Suppressor macrophage treated with lipopolysaccharide for 1 hour (primary cell): ENCODE measurements around the gene THSD7A.

Experiments used
- DNase-seq, 3 donors: peaks; one replicate each; pipeline ENCODE4 v3.0.0-alpha.2; 2020 to 2022

The THSD7A gene

DNA sequence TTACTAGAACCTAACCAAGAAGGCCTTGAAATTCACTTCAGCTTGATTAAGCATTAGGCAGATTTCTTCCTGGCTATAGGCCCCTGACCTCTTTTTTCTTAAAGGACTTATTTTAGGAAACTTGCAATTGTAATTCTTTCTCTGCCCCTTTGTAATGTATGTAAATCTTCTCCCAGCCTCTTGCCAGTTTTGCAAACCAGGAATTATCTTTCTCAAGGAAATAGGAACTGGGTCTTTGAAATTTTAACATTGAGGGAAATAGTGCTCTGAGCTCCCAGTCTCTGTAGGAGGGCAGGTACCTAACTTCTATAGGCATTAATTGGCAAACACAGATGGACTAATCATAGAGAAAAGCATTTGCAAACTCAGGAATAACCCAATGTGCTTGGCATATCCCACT, 342.7 kb downstream of the THSD7A start:
- DNase-seq: no peak

GRCh38 chr7:11486271-11486670, 345.7 kb downstream of the THSD7A start:
- DNase-seq: no peak

DNA sequence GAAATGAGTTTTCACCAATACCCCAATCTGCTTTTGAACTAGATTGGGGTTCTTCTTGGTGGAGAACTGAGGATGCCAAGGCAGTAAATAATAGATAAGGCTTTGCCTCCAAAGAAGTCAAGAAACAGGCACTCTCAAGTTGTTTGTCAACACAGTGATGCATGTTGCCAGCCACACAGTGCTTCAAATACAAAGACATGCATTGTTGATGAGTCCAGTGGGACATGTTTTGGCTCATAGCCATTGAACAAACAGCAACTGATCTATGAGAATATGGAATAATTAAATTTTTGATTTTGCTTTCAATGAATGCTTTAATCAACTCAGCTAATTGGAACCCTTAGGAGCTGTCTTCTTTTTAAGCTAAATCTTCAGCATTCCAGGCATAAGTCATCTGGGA, 346.4 kb downstream of the THSD7A start:
- no peak for DNase-seq

- DNase-seq: peak in 1 of 3 donors; percentile 10
Measured at GRCh38 chr7:11480143-11480542, 351.9 kb downstream of the THSD7A start.

GRCh38 chr7:11478882-11479281, 353.1 kb downstream of the THSD7A start:
- DNase-seq: peak in 1 of 3 donors; percentile 32

DNA sequence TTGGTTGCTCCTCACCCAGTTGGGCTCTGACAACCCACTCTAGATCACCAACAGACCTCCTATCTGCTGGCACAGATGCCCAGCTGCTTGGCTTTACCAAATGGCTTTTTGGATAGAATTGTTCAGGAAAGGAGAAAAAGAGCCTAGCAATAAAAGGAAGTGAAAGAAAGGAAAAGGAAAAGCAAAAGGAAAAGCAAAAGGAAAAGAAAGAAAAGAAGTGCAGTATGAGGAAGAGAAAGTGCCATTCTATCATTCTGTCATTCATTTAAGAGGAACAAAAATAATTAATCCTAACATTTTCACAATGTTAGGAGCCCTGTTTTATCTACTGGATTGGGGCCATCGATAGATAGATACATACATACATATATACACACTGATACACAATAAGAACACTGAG, 353.6 kb downstream of the THSD7A start:
- peak; percentile 7 to 33 (median 32) for DNase-seq

DNA sequence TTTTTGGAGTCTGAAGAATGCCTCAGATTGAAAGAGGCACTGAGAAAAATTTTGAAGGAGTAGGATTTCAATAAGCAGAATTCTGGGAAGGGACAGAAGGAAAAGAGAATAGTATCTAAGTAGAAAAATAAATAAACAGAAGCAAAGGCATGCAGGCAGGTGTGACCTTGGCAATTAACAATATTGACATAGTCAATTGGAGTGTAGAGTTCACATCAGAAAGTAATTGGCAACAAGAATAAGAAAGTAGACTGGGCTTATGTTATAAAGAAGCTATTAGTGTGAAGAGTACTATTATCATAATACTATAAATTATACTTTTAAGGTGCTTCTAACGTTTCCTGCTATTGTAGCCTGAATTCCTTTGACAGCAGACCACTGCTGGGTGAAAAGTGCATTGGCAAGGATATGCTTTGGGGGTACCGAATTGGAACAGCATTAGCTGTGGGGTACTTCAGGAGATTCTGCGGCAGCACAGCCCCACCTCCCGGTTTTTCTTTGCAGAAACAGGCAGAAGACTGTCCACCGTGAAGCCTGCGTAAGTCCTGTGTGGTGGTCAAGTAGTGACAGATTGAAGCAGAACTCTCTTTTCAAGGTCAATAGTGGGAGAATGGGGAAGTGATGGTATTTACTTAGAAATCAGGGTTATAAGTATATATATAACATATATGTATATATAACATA, 357.0 kb downstream of the THSD7A start:
- no peak for DNase-seq

GRCh38 chr7:11473807-11474424, 358.1 kb downstream of the THSD7A start:
- no peak for DNase-seq

DNA sequence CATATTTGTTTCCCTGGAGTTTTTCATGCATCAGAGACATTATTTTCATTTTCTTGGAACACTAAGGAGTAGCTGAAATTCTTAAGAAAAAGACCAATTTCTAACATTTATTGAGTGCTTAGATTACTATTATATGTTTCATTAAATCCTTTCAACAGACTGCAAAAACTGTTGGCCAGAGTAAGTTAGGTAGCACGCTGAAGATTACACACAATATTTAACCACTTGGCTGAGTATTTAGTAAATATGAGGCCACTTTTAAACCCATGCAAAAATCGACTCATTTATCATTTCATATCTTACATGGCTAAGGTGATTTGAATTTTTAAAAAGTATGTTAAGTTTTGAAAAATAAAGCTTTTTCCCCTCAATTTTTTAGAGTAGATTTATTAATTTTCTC, 358.8 kb downstream of the THSD7A start:
- no peak for DNase-seq

- DNase-seq: no peak
Measured at GRCh38 chr7:11472646-11473045, 359.4 kb downstream of the THSD7A start.

DNA sequence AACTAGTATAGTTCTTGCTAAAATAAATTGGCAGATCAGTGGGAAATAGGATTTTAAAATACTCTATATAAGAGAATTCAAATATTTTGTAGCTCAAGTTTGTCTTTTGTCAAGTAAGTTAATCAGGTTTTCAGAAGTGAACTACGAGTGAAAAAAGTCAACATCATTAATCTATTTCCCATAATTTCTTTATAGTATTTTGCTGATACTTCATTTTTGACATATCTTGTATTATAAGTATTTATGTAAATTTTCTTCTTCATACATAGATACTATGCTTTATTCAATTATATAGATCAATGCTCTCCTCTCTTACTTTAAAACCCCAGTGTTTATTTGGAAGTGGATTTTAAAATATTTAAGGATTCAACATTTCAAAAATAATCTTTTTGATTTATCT, 360.7 kb downstream of the THSD7A start:
- no peak for DNase-seq

- no peak for DNase-seq
Measured at GRCh38 chr7:11469028-11469745, 362.8 kb downstream of the THSD7A start.

- DNase-seq: no peak
Measured at GRCh38 chr7:11466517-11467105, 365.4 kb downstream of the THSD7A start.

- DNase-seq: no peak
Measured at GRCh38 chr7:11464624-11465023, 367.4 kb downstream of the THSD7A start.

DNA sequence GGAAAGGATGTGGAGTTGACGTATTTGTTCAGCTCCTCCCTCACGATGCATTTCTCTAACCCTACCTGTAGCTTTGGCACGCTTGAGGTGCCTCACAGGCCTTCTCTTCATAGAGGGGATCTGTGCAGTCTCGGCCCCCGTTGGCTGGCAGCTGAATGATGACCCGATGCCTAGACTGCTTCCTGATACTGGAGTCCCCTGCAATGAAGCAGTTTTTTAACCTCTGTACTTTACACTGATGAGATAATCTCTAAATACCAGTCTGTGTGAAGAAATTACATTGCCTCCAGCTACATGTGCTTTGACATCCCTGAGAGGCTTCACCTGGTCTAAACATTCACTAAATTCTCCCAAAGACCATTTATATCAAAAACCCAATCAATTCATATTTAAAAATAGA, 370.1 kb downstream of the THSD7A start:
- no peak for DNase-seq

DNA sequence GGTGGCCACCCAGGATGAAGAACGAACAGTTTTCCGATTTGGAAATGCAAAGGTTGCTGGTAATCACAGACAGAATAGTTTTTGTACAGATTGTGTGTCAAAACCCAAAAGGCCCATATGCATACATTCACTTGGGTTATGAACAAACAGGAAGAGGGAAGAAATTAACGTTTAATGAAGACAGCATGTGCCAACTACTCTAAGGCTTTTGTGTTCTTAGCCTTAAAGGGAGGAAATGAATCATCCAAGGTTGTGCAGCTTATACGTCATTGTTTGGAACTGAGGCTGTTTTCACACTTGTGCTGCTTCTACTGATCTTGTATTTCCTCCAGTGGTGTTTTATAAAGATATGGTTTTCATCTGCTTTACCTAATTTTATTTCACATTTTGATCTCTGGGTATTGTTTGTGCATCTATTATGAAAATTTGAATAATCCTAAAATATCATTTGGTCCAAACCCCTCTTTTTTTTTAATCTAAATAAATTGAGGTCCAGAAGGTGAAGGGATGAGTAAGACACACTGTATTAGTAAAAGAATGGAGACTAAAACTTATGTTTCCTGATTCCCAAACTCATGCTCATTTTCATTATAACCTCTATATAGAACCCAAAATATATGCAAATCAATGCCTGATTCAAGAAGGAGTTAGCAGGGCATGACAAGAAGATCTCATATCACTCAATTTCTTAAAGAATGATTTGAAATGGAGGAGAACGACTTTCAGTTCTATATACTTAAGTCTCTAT, 373.1 kb downstream of the THSD7A start:
- DNase-seq: peak; percentile 38 to 63 (median 58)

DNA sequence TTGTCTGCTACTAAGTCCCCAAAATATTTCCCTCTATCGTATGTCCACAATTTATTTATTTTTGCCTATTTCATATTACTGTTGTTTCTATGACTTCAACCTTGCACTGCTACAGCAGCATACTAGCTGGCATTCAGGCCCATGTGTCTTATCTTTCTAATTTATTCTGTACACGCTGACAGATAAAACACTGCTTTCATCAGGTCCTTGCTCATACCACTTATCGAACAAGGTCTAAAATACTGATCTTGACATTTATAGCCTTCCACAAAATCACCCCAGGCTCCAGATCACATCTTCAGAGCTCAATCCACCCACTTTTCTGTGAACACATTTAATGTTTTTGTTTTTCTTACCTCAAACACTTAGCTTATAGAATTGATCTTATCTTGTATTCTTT, 374.6 kb downstream of the THSD7A start:
- no peak for DNase-seq

- no peak for DNase-seq
Measured at GRCh38 chr7:11456574-11456973, 375.4 kb downstream of the THSD7A start.

GRCh38 chr7:11452476-11452875, 379.5 kb downstream of the THSD7A start:
- DNase-seq: no peak

DNA sequence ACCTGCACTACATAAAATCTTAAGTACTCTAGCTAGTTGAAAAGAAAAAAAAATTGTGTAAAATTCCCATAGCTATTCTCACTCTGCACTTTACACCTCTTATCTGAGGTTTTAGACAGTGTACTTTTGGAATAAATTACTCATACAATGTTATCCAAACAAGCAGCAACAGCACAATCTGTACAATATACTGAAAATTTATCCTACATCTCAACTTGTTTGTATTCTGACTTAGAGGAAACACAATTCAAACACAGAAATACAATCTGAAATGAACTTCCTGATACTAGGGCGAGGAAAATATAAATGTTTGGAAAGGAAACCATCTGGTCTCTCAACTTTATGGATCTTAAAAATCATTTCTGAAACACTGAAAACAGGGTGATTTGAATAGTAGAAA, 381.7 kb downstream of the THSD7A start:
- no peak for DNase-seq

- no peak for DNase-seq
Measured at GRCh38 chr7:11449316-11449715, 382.7 kb downstream of the THSD7A start.

DNA sequence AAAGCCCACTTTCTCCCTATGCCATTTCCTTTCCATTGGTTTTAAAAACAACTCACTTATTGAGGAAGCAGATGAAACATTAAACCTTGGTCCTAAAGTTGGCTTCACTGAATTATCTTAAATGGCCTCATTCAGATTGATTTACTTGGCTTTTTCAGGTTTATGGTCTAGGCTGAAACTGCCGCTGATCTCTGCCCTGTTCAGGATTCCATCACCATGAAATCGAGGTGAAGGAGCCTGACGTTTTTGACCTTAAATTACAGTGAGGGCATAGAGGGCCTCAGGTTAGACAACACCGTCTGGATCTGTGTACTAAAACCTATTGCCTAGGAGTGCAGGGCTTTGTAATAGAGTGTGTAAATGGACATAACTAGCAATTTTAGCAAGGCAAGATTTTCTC, 383.7 kb downstream of the THSD7A start:
- DNase-seq: no peak

DNA sequence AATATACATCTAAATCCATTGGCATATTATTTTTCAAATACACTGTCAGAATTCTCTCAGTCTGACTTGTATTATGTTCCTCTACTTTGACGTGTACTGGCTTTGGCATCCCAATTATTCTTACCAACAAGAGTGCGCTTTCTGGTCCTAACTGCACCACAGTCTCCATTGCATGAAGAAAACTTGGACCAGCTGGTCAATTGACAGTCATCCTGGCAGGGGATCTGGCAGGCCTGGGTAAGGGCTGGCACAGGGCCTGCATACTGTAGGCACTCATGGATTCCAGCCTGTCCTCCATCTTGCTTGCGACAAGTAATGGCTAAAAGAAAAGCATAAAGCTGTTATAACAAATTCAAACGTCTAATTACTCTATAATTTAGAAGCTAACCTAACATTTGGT, 384.9 kb downstream of the THSD7A start:
- DNase-seq: no peak
